Testis (tissue), 2 donors: ENCODE measurements around the gene CCDC50.

ENCODE experiments used
- POLR2A ChIP-seq: fragments of 450-650 bp; IDR thresholded peaks from one replicate; pipeline ENCODE4 v1.6.1; 2017; ENCODE audit warnings: antibody characterized with exemption, mild to moderate bottlenecking, moderate library complexity
- TF ChIP-seq, protein P1 (sequence below), 3 experiments: fragments of 450-650 bp in 2 of 3; fragments of 200-600 bp in 1 of 3; sonication (generic) in 1 of 3; IDR thresholded peaks; one replicate each; pipeline ENCODE4 v1.5.1; 2016 to 2019; ENCODE audit warnings: antibody characterized with exemption in 3 of 3, mild to moderate bottlenecking in 2 of 3, moderate library complexity in 1 of 3

DNA sequence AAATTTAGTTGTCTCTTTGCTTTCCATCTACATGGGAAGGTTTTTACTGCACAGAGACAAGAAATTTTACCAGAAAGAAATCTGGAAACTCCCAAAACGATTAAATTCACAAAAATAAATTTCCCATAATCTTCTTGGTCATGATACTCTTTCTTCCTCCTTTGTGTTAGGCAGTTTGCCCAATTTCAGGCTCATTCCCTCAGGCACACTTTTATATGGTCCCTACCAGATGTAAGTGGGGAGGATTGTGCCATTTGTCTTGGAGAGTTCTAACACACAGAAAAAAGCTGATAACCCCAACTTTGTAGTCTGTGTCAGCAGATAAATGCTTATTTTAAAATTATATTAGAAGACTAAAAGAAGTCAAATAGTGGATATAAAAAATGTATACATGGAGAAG, 49.1 kb upstream of the CCDC50 start:
- TF ChIP-seq POLR2A: no peak
- TF ChIP-seq, protein P1, sequence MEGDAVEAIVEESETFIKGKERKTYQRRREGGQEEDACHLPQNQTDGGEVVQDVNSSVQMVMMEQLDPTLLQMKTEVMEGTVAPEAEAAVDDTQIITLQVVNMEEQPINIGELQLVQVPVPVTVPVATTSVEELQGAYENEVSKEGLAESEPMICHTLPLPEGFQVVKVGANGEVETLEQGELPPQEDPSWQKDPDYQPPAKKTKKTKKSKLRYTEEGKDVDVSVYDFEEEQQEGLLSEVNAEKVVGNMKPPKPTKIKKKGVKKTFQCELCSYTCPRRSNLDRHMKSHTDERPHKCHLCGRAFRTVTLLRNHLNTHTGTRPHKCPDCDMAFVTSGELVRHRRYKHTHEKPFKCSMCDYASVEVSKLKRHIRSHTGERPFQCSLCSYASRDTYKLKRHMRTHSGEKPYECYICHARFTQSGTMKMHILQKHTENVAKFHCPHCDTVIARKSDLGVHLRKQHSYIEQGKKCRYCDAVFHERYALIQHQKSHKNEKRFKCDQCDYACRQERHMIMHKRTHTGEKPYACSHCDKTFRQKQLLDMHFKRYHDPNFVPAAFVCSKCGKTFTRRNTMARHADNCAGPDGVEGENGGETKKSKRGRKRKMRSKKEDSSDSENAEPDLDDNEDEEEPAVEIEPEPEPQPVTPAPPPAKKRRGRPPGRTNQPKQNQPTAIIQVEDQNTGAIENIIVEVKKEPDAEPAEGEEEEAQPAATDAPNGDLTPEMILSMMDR (IDR thresholded peaks at IDR 0.05): no peak
